Germinal center (tissue), 1 donor: ENCODE data around the gene KIRREL3.

Experiments used
- DNase-seq: peaks from one replicate; pipeline ENCODE4 v3.0.0; 2012; ENCODE audit warnings: mixed read lengths, low spot score

The KIRREL3 gene

GRCh38 chr11:126710804-126711399, 289.7 kb downstream of the KIRREL3 start:
- no peak for DNase-seq

- DNase-seq = no peak
These were observed 293.1 kb downstream of the KIRREL3 start for GRCh38 chr11:126707498-126707897.

- no peak for DNase-seq
These were observed 296.5 kb downstream of the KIRREL3 start for GRCh38 chr11:126704096-126704495.

DNA sequence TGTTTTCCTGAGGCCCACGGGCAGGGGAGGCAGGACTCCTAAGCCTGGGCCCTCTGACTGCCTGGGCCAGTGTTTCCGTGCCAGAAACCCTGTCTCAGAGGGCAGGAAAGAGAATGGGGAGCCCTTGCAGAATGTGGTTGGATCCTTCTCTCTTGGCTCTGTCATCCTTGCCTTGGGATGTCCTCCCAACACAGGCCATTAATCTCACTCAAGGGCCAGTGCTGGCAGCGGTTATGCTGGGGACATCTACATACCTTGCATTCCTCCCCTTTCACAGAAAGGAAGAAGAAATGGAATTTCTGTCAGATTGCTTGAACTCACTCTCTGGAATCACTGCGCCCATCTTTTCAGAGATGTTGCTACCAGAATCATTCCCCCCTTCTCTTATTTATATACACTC, 296.9 kb downstream of the KIRREL3 start:
- no peak for DNase-seq

- no peak for DNase-seq
These were observed 297.6 kb downstream of the KIRREL3 start for GRCh38 chr11:126702987-126703386.

DNA sequence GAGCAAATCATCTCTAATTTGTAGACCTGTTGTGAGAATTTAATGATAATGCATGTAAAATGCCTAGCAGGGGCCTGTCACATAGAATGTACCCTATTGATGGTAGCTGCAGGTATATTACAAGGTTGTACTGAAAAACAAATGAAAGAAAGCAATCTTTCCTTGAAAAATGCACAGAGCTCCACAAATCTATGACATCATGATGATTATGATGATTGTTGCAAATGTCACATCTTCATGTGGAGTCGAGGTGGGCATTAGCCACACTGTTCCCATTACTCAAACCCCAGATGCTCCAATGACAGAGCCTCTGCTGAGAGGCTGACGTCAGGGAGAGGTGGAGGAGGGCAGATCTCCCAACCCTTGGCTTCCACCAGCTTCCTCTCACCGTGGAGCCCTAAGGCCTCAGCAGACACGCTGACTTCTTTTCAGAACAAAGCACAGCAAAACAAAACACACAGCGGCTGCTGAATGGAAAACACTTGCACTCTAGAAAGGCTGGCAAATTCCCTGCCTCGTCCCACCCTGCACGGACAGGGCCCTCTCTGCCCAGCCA, 298.3 kb downstream of the KIRREL3 start:
- no peak for DNase-seq

GRCh38 chr11:126701520-126701897, 299.1 kb downstream of the KIRREL3 start:
- DNase-seq = no peak

- no peak for DNase-seq
These were observed 299.6 kb downstream of the KIRREL3 start for GRCh38 chr11:126700768-126701519.

DNA sequence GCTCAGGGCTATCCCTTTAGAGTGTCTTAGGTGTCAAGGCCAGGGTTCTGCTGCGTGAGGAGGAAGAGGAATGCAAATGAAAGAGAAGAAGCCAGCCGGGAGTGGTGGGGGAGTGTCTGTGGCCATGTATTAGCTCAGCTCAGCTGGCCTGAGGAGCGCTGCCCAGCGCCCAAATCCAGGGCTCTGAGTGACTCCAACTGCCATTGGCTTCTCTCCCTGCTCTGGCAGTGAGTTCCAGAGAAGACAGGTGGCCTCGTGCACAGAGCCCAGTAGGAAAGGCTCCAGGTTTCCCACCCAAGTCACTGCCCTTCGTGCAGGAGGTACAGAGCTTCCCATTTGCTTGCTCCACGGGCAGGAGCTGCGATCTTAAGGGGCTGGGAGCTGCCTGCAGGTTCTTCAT, 302.0 kb downstream of the KIRREL3 start:
- DNase-seq = no peak

DNA sequence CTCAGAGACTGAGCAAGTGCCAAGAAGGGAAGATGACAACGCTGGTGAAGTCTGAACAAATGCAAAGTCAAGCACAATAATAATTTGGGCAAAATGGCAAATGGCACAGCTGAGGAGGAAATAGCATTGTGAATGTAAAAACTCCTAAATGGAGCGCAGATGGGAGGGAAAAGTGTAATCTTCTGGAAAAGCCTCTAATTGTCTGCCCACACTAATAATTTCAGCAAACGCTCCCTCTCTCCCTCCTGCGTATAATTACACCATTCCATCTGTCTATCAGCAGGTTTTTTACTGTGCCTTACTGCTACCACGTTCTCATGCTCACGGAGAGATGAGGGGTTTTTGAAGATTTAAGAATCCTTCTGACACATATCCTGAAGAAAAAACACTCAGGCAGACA, 302.6 kb downstream of the KIRREL3 start:
- no peak for DNase-seq

GRCh38 chr11:126696982-126697381, 303.6 kb downstream of the KIRREL3 start:
- DNase-seq = no peak

- DNase-seq = no peak
These were observed 305.3 kb downstream of the KIRREL3 start for GRCh38 chr11:126695293-126695692.

DNA sequence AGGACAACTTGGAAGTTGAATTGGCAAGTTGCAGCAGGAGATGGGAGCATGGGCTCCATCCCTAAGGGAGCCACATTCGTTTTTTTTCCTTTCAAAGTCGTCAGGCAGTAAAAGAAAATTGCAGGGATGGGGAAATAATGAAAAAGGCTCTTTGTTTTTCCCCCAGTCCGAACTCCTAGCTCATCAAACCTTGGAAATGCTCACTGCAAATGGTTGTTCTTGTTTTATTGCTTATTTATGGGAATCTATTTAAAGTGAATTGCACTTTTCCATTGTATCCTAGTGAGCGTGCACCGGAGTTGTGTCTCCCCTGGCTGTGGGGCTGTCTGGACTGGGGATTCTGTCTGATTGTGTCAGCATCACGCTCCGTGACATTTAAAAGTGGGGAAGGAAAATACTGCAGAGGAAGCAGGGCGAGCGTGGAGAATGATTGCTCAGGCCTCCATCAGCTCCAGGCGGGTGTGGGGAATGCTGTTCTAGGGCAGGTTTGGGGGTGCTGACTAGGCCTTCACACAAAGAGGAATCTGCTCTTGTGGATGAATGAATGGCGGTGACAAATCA, 306.4 kb downstream of the KIRREL3 start:
- DNase-seq = no peak

DNA sequence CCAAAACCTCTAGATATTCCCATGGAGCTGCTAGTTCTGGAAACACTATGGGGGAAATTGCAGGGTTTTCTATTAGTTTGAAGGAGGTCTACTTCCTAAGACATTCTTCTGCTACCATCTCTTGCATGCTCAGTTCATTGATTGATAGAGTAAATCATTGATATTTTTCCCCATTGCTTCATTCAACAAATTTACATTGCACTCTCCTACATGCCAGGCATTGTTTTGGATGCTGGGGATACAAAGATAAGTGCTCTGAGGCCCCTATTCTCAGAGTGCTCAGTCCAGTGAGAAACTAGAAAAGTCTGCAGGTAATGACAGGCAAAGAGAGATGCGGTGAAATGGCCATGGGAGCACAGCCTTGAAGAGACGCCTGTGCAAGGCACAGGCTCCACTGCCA, 313.1 kb downstream of the KIRREL3 start:
- no peak for DNase-seq

DNA sequence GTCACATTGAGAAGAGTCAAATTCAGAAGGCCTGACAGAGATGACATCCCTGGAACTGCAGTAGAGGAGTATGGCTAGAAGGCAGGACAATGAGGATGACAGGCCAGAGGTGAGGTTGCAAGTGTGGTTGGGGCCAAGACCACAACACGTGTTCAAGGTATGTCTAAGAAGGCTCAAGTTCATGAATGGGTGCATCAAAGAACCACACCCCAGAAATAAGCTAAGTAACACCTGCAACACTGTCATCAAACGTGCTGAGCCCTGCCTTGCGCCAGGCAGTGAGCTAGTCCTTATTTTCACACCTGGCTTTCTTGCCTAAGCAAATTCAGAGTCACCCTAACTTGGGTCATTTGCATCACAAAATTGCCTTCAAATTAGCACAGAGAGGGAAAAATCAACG, 313.6 kb downstream of the KIRREL3 start:
- no peak for DNase-seq

GRCh38 chr11:126683766-126684728, 316.5 kb downstream of the KIRREL3 start:
- DNase-seq = no peak

DNA sequence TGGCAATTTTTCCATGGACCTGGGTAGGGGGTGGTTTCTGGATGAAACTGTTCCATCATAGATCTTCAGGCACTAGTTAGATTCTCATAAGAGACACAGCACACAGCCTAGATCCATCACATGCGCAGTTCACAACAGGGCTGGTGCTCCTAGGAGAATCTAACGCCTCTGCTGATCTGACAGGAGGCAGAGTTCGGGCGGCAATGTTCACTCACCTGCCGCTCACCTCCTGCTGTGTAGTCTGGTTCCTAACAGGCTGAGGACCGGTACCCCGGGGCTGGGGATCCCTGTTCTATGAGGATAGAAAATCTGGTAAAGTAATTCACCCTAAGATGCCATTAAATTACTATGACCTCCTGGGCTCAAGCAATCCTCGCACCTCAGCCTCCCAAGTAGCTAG, 318.0 kb downstream of the KIRREL3 start:
- DNase-seq = no peak

- DNase-seq = no peak
These were observed 319.9 kb downstream of the KIRREL3 start for GRCh38 chr11:126680700-126681099.

DNA sequence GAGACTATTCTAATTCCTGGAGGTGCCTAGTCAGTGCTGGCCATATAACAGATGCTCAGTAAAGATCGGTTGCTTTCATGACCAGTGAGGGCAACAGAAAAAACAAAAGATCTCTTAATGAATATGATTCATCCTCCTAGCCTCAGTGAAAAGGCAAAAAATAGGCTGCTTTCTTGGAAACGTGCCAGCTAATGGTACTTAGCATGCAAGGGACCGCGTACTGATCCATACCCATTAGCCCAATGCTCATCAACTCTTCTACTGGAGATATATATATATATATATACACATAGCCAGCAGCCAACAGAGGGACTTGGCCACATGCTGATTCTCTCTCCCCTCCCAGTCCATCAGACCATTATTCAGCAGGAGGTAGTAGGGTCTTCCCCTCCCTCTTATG, 320.4 kb downstream of the KIRREL3 start:
- no peak for DNase-seq

- no peak for DNase-seq
These were observed 321.5 kb downstream of the KIRREL3 start for GRCh38 chr11:126679033-126679432.

- no peak for DNase-seq
These were observed 324.0 kb downstream of the KIRREL3 start for GRCh38 chr11:126676536-126676935.

- DNase-seq = no peak
These were observed 327.3 kb downstream of the KIRREL3 start for GRCh38 chr11:126673319-126673718.
